Stimulated activated CD8-positive, alpha-beta memory T cell treated with anti-CD3 and anti-CD28 coated beads, Interleukin-7, amount 100 ng/mL, for 48 hours (primary cell): ENCODE results near the gene PRKG1.
"Not testable (repeated sequence)": the region's sequence is repeated elsewhere in the genome, so short reads cannot be mapped to it uniquely, and the experiment has no call there.

ENCODE experiments used
- DNase-seq, 2 donors: peaks; one replicate each; pipeline ENCODE4 v3.0.0-alpha.2; 2020; ENCODE audit warnings: low read depth in 1 of 2; ENCODE audit errors: extremely low read depth in 1 of 2

The PRKG1 gene

DNA sequence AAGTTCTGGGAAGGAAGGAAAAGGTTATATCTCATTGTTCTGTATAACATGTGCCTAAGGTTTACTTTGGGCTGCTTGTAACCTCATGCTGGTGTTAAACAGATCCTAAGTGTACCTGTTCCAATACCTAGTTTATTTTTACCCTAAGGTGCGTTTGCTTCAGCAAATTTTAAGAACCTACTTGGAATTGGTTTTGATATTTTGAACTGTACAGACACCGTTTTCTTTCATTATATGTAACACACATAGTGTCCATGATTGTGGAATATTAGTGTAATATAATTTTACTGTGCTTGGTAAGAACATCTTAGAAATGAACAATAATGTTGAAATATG lies 954.2 kb downstream of the PRKG1 start:
- no peak for DNase-seq

DNA sequence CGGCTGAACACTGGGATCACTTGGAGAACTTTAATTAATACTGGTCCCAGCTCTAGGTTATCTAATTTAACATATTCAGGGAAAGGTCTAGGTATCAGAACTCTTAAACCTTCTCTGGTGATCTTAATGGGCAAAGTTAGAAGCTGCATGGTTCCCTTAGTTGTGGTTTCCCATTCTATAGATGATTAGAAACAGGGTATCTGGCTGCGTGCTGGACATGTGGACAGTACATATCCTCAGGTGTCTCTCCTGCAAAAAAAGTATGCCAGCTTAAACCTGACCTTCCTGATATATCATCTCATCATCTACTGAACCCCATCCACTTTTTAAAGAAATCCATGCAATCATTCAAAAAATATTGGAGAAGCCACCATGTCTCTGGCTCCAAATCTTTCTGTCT lies 955.3 kb downstream of the PRKG1 start:
- no peak for DNase-seq

DNA sequence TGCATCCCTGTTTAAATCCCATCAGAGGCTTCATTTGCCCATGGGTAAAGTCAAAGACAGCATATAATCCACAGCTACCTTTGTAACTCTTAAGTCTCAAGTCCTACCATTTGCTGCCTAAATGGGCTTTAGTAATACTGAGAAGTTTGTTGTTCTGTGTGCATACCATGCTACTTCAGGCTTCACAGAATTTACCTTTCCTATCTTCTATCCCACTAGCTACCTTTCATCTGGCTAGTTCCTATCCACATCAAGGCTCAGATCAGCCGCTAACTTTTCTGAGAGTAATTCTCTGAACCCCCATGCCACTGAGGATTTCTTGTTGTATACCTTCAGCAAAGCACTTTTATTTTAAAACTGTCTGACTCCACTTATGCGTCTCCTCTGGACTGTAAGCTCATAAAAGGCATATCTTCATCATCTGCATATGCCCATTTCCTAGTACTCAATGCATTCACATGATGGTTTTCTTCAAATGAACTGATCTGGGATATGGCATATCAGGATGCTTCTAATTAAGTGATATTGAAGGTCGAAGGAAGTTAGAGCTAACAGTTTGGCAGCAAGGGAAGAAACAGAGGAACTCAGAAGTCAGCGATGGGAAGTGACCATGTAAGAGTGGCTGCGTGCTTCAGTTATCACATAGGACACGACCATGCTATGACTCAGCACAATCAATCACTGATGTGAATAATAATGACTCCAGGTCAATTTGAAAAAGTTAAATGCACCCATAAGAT lies 955.9 kb downstream of the PRKG1 start:
- DNase-seq: no peak

DNA sequence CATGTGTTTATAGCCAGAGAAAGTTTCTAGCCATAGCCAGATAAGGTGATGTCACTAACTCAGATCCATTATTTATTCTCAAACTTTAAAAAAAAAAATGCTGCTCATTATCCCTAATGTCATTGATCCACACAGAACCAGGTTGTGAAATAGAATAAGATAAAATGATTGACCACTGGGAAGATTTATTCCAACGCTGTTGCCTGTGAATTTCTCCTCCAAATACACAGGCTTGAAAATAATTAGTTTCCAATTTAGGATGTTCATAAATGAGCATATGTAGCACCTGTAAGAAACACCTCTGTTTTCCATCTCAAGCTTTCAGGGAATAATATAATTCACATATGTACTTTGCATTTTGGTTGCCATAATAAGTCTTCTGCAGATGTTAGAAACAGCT lies 956.7 kb downstream of the PRKG1 start:
- no peak for DNase-seq

DNA sequence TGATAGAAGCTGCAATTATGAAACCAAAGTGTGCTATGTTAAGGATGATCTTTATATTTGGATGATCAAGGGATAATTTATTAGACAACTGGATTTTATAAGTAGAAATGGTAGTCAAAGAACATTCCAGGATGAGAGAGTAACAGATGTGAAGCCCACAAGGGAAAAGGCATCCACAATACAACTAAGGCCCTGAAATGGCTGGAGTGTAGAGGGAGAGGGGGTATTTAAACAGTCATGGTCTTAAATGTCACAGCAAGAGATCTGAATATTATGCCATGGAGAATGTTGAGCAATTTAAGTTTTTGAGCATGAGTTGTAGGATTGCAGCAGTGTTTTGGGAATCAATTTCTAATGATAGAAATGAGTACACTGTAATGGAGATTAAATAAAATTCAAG lies 957.5 kb downstream of the PRKG1 start:
- DNase-seq: no peak

DNA sequence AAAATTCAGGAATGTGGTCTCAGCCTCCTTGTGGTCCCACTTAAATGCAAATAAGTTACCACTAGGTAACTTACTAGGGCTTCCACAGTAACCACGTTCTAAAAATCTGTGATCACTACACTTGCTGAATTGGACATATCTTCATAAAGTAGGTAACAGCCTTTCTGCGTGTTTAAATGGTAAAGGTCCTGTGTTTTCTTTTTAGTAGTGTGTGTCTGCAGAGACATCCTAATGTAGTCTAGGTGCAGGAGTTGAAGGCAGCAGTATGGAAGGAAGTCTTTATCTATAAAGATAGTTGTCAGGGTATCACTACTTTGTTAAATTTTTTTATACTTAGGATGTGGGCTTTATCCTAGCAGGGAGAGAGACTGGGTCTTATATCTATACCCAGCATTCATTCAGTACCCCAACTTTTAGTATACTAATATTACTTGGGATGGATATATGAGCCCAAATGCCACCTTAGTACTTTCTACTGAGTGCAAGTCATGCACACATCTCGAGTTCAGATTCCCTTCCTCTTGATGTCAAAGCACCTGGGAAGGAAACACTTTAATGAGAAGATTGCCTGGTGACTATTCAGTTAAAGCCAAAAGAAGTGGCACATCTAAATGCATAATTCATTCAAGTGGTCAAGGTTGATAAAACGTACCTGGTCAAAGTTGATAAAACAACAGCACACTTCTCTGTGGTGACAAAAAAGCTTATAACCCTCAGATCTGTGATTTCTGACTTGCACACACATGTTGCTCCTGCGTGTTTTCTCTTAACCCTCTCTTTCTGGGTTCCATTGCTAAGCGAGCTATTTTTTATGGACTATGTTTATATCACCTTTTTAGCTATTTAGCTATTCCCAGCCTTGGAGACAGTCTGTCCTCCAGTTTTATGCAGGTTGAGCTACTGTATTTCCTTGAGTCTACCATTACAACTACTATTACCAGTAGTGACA lies 958.7 kb downstream of the PRKG1 start:
- DNase-seq: no peak

DNA sequence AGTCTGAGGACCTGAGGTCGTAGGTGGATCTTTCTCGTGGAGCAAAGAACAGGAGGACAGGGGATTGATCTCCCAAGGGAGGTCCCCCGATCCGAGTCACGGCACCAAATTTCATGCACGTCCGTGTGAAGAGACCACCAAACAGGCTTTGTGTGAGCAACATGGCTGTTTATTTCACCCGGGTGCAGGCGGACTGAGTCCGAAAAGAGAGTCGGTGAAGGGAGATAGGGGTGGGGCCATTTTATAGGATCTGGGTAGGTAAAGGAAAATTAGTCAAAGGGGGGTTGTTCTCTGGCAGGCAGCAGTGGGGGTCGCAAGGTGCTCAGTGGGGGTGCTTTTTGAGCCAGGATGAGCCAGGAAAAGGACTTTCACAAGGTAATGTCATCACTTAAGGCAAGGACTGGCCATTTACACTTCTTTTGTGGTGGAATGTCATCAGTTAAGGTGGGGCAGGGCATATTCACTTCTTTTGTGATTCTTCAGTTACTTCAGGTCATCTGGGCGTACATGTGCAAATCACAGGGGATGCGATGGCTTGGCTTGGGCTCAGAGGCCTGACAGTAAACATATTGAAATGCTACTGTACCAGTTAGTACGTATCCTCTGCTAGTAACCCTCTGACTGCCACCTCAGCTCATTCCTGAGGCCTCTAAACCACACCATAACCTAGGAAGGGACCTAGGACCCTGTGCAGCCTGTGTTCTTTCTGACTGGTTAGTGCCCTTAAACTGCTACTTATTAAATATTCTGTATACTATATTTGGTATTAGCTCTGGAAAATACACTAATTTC lies 964.9 kb downstream of the PRKG1 start:
- DNase-seq: not testable (repeated sequence)

DNA sequence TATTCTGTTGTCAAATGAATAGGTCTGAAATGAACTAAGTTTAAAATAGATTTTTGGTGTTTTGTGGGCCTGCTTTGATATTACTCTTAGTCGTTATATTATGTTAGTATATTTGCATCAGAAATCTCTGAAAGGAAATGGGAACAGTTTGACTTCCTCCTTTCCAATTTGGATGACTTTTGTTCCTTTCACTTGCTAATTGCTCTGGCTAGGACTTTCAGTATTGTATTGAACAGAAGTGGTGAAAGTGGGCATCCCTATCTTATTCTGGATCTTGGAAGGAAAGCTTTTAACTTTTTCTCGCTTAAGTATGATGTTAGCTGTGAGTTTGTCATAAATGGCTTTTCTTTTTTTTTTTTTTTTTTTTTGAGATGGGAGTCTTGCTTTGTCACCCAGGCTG lies 966.2 kb downstream of the PRKG1 start:
- DNase-seq: no peak

DNA sequence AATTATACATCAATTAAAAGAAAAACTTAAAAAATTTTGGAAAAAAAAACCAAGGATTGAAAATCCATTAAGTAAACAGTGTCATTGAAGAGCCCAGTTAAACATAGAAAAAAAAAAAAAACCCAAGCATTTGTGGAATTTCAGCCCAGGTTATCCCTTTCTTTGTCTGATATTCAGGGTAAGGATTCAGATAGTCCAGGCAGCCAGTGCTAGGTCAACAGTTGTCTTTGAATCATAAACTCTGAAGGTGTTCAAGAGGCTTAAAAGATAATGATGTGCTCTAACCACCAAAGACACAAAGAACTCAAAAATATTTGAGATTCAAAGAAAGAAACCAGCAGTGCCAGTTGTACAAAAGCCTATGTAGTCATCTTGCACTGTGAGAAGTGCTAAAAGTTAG lies 969.5 kb downstream of the PRKG1 start:
- DNase-seq: no peak

DNA sequence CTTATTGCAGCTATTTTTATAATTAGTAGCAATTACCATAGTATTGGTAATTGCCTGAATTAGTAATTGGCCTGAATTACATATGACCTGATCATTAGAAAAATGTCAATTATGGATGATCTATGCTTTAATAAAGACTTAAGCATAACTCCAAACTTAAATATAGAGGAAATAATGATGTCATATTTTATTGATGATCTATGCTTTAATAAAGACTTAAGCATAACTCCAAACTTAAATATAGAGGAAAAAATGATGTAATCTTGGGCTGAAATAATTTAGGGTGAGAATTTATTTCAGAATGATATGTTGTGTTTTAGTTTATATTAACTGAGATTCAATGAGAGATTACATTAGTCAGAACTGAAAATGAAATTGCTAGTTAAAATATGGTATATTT lies 973.8 kb downstream of the PRKG1 start:
- DNase-seq: no peak

DNA sequence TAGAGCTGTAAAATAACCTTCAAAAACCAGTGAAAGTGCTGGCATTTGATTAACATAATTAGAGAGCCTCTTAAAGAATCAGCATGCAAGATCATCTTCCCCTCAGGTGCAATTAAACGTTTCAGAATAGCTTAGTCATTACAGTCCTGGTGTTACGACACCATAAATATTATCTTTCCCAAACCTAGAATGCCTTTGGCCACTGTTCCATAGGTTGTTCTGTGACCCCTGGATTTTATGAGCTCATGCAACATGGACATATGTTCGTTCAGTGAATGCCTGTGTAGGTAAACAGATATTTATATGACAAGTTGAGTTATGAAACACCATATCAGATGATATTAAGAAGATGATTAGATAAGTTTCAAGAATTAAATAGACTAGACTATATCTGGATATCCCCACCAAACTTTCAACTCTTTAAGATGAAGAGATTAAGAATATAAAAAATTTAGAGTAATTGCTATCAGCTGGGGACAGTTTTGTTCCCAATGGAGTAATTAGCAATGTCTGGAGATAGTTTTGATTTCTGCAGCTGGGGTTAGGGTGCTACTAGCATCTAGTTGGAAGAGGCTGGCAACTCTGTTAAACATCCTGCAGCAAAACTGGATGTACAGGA lies 976.3 kb downstream of the PRKG1 start:
- no peak for DNase-seq

DNA sequence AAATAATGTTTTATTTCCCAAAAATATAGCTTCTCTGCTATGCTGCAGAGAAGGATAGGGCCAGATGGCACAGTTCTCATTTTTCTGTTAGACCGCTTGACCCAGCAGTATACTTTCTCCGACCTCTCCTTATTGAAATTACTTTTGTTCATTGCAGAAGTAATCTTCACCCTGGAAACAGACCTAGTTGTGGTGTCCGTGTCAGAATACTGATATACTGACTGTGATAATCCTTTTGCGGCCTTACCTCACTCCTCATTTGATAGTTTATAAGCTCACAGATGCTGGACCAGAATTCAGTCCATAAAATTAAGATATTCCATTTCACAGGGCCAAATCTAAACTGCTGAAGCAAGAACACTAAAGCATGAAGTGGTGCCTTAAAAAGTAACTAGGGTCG lies 979.2 kb downstream of the PRKG1 start:
- no peak for DNase-seq

DNA sequence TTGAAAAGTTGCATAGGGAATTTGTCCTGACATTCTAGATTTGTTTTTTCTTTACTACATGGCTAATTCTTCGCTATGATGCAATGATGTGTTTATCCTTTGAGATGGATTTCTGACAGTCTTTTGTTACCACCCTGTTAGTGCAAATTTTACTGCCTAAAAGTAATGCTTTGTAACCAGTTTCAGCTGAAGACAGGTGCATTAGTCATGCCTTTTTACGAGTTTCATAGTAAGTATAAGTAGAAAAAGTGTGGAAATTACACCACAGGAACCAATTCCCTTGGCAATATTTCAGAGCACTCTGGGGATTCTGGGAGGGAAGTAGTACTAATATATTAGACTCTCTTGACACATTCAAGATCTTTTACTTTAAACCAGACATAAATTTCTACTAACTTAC lies 982.0 kb downstream of the PRKG1 start:
- no peak for DNase-seq

DNA sequence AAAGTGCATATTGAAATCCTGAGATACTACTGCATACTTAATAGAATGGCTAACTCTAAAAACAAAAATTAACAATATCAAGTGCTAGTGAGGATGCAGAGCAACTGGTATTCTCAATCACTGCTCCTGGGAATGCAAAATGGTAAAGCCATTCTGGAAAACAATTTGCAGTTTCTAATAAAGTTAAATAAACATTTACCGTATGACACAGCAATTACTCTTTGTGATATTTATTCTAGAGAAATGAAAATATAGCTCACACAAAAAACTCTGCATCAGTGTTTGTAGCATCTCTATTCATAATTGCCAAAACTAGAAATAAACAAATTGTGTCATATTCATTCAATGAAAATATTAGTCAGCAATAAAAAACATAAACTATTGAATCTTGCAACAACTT lies 984.8 kb downstream of the PRKG1 start:
- DNase-seq: no peak

DNA sequence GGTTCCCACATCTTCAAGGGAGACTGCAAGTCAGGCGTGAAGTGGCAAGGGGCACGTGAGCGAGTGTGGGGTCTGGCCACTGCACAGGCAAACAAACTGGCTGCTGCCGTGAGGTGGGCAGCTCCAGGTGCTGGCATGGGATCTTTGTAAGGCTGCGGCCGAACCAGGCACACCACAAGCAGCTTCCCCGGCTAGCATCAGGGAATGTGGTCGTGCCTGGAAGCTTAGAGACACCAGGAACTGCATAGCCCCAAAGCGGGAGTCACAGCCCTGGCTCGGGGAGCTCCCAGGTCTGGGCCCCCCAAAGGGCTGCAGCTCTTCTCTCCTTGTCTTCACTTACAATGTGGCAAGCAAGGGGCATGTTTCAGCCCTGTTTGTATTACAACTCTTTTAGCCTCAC lies 988.9 kb downstream of the PRKG1 start:
- no peak for DNase-seq

DNA sequence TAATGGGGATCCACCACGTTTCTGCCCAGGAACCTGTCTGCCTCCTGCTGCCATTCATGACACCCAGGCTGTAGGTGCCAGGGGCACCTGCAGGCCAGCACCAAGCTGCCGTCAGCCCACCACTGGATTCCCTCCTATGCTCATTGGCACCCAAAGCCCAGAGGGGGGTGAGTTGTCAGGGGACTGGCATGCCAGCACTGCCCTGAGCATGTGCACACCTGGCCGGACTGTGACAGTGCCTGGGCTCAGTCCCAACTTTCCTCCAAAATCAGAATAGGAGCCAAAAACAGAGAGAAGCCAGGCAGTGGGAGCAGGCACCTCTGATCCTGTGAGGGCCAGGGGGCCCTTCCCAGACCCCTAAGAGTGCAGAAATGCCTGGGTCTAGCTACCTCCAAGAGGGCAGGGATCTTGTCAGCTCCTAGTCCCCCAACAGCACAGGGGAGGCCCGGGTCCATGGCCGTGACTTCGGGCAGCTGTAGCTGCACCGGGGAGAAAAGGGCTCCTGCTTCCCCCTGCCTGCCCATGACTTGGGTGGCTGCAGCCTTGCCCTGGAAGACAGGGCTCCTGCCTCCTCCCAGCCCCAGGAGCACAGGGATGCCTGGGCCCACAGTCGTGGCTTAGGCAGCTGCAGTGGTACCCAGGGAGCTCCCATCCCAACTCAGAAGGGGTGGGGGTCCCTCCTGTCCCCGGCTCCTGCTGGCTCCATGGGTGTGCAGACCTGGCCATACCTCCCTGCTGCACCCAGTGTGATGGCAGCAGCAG lies 990.0 kb downstream of the PRKG1 start:
- no peak for DNase-seq

DNA sequence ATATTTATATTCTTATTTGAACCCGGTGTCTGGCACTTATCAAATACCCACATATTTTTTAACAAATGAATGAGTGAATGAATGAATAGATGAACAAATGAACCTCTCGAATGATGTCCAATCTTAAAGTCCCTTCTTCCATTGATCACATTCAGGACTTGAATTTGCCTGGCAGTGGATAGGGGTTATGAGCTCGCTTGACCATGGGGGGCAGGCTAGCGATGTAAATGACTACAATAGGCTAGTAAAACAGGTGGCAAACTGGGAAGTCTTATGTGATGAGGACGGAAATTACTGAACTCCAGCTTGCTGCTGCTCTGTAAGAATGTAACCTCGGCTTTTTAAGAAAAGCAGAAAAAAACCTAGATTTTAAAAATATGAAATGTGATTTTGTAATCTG lies 992.1 kb downstream of the PRKG1 start:
- DNase-seq: no peak

DNA sequence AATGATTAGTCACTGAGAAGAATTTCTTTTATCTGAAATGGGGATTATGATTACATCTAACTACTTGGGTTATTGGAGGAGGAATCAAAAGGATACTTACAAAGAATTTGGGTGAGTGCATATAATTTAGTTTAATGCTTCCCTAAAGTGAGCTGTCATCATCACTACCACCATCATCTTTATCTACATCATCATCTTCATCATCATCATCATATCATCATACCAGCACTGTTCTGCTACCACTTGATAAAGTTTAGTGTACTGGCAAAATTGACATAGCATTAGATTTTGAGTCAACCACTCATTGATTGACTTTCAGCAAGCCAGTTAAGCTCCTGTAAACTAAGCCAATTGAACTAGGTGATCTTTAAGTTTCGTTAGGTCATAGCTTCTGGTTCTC lies 994.2 kb downstream of the PRKG1 start:
- no peak for DNase-seq

DNA sequence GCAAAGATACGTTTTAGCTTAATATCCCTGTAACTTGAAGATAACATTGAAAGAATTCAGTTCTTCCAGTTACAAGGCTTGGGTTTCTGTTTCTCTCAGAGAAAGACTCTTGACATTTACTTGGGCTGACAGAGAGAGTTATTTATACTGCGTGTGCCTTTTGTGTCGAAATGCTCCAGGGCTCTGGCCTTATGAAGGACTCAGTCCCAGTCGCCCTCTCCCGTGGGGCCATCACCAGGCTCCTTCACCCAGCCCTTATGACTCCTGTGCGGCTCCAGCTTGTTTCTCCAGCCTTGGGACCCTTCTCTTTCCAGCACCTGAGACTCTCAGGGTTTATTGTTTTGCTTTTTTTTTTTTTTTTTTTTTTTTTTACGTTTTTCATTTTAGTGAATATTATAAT lies 997.5 kb downstream of the PRKG1 start:
- no peak for DNase-seq

DNA sequence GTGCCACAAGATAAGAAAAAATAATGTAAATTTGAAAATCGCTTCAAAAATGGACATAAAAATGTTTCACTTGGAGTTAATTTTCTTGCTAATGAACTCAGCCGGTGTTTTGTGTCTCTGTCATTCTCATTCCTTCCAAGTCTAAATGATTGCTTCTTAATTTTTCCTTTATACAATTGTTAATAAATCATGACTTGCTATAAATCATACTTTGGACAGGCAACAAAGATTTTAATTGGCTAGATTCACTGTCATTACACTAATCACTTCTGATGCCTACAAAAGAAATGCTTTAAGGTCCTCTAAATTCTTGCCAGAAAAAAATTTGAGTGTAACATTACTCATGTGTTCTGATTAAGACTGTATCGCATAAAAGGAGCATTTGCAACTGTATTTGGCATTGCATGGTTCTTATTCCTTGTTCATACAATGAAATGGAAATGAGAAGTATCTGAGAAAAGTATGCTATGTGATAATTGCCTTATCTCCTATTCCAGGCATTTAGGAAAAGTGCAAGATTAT lies 1000.3 kb downstream of the PRKG1 start:
- DNase-seq: no peak
